Vagina (tissue), 2 donors: ENCODE data around the gene TROAP.

Source experiments
- CTCF ChIP-seq, 3 experiments: fragments of 450-650 bp in 2 of 3; fragments of 200-600 bp in 1 of 3; sonication (generic) in 1 of 3; IDR thresholded peaks; one replicate each; pipeline ENCODE4 v1.5.1; 2017 to 2019; ENCODE audit warnings: antibody characterized with exemption in 3 of 3, mild to moderate bottlenecking in 2 of 3, moderate library complexity in 2 of 3
- POLR2A ChIP-seq, 2 donors: fragments of 450-650 bp; IDR thresholded peaks; one replicate each; pipeline ENCODE4 v1.6.1; 2017; ENCODE audit warnings: antibody characterized with exemption in 2 of 2, mild to moderate bottlenecking in 2 of 2, moderate library complexity in 2 of 2

DNA sequence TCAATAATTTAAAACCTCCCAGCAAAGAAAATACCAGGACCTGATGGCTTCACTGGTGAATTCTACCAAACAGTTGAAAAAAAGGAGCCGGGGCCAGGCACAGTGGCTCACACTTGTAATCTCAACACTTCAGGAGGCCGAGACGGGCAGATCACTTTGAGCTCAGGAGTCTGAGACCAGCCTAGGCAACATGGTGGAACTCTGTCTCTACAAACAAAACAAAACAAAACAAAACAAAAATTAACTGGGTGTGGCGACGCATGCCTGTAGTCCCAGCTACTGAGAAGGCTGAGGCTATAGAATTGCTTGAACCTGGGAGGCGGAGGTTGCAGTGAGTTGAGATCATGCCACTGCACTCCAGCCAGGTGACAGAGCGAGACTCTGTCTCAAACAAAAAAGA lies 13.7 kb upstream of the TROAP start:
- no peak for TF ChIP-seq POLR2A (IDR thresholded peaks at IDR 0.05)
- TF ChIP-seq CTCF (IDR thresholded peaks at IDR 0.05) = no peak
